SJCRH30 (cell line): ENCODE data around the gene SETD2. TPM values are rescaled to one million over a fixed set of nuclear protein-coding genes. Genes with fewer than 3 reads are reported as not detected.

Source experiments
- total RNA-seq: library from RNA; depleted of rRNA; stranded (reverse); fragments of >200 nt; shearing (Covaris generic); gene quantifications from 2 replicates; pipeline ENCODE4 v1.2.3, GENCODE V29; 2014; rRNA removed

Gene SETD2
- total RNA-seq, 1 experiment from 2014 or later, result 38.5 TPM

Other genes starting within 250 kb of the SETD2 start
- gene CCDC12, start 187.4 kb downstream of the SETD2 start, total RNA-seq, result 30.1 and 37.8 TPM in 2 replicates
- 0.28 and 0.95 TPM in 2 replicates for gene NBEAL2, start 184.4 kb downstream of the SETD2 start, total RNA-seq
- gene KIF9, start 118.7 kb upstream of the SETD2 start, total RNA-seq, result 5.1 and 5.6 TPM in 2 replicates
- gene KLHL18, start 118.8 kb upstream of the SETD2 start, total RNA-seq, result 11.3 and 11.8 TPM in 2 replicates
- gene PTPN23, start 216.9 kb upstream of the SETD2 start, total RNA-seq, result 7.4 and 11.4 TPM in 2 replicates